Right lobe of liver (tissue), 4 donors: ENCODE measurements around the gene BCKDHB.

Experiments
- POLR2A ChIP-seq: fragments of 450-650 bp; IDR thresholded peaks from one replicate; pipeline ENCODE4 v1.6.1; 2017; ENCODE audit warnings: antibody characterized with exemption, mild to moderate bottlenecking
- TF ChIP-seq, protein P1 (sequence below), 4 donors: fragments of 200-600 bp in 3 of 4; fragments of 450-650 bp in 1 of 4; IDR thresholded peaks; one replicate each; pipeline versions ENCODE4 v1.5.1 to v1.8.0; 2016 to 2022; ENCODE audit warnings: antibody characterized with exemption in 4 of 4, mild to moderate bottlenecking in 2 of 4
- donor health status: DM: no; HTN: no; CAD: no.
- donor health status: DM: no; HTN: no; CAD: no.
- donor health status: DM: no; HTN: yes; CAD: no.

DNA sequence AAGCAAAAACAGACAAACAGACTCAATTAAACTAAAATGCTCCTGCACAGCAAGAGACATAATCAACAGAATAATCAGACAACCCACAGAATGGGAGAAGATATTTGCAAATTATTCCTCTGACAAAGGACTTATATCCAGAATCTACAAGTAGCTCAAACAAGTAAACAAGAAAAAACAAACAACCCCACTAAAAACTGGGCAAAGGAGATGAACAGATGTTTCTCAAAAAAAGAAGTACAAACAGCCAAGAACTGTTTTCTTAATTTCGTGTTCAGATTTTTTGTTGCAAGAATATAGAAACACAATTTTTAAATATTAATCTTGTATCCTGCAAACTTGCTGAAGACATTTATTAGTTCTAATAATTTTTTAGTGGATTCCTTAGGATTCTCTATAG lies 274.1 kb downstream of the BCKDHB start:
- TF ChIP-seq POLR2A = no peak
- TF ChIP-seq, protein P1, sequence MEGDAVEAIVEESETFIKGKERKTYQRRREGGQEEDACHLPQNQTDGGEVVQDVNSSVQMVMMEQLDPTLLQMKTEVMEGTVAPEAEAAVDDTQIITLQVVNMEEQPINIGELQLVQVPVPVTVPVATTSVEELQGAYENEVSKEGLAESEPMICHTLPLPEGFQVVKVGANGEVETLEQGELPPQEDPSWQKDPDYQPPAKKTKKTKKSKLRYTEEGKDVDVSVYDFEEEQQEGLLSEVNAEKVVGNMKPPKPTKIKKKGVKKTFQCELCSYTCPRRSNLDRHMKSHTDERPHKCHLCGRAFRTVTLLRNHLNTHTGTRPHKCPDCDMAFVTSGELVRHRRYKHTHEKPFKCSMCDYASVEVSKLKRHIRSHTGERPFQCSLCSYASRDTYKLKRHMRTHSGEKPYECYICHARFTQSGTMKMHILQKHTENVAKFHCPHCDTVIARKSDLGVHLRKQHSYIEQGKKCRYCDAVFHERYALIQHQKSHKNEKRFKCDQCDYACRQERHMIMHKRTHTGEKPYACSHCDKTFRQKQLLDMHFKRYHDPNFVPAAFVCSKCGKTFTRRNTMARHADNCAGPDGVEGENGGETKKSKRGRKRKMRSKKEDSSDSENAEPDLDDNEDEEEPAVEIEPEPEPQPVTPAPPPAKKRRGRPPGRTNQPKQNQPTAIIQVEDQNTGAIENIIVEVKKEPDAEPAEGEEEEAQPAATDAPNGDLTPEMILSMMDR (IDR thresholded peaks at IDR 0.05) = no peak
